GM19324 (cell line): Measurements from ENCODE around the gene LIMD2.

Source experiments
- ATAC-seq: cut with Tn5 transposase; IDR thresholded peaks from one replicate; pipeline ENCODE4 v1.9.1; 2021; ENCODE audit warnings: mild to moderate bottlenecking, moderate library complexity; ENCODE audit not compliant: unreplicated experiment, low FRiP score

The LIMD2 gene

GRCh38 chr17:63685041-63685440 is 14.9 kb downstream of the LIMD2 start:
- ATAC-seq = no peak

GRCh38 chr17:63682981-63683380 is 16.9 kb downstream of the LIMD2 start:
- no peak for ATAC-seq

GRCh38 chr17:63682441-63682840 is 17.5 kb downstream of the LIMD2 start:
- no peak for ATAC-seq

GRCh38 chr17:63681530-63681929 is 18.4 kb downstream of the LIMD2 start:
- no peak for ATAC-seq

GRCh38 chr17:63680700-63681099 is 19.2 kb downstream of the LIMD2 start:
- ATAC-seq = no peak

GRCh38 chr17:63679214-63679613 is 20.7 kb downstream of the LIMD2 start:
- ATAC-seq = no peak

- ATAC-seq = no peak
These were observed 23.3 kb downstream of the LIMD2 start for GRCh38 chr17:63676584-63676983.

GRCh38 chr17:63675607-63676546 is 24.0 kb downstream of the LIMD2 start:
- ATAC-seq = no peak

GRCh38 chr17:63675231-63675606 is 24.7 kb downstream of the LIMD2 start:
- no peak for ATAC-seq

- no peak for ATAC-seq
These were observed 27.1 kb downstream of the LIMD2 start for GRCh38 chr17:63672856-63673255.

GRCh38 chr17:63665527-63666214 is 34.3 kb downstream of the LIMD2 start:
- no peak for ATAC-seq

- no peak for ATAC-seq
These were observed 40.1 kb downstream of the LIMD2 start for GRCh38 chr17:63659850-63660249.

- no peak for ATAC-seq
These were observed 41.6 kb downstream of the LIMD2 start for GRCh38 chr17:63658366-63658765.

- ATAC-seq = no peak
These were observed 42.1 kb downstream of the LIMD2 start for GRCh38 chr17:63657786-63658185.

GRCh38 chr17:63653050-63653449 is 46.9 kb downstream of the LIMD2 start:
- no peak for ATAC-seq

GRCh38 chr17:63652106-63652505 is 47.8 kb downstream of the LIMD2 start:
- ATAC-seq = no peak

- no peak for ATAC-seq
These were observed 50.1 kb downstream of the LIMD2 start for GRCh38 chr17:63649813-63650212.

GRCh38 chr17:63647936-63648335 is 52.0 kb downstream of the LIMD2 start:
- ATAC-seq = no peak

GRCh38 chr17:63647065-63647725 is 52.7 kb downstream of the LIMD2 start:
- ATAC-seq = no peak

- ATAC-seq = no peak
These were observed 53.5 kb downstream of the LIMD2 start for GRCh38 chr17:63646488-63646806.
